Activated CD4-positive, alpha-beta memory T cell treated with anti-CD3 and anti-CD28 coated beads for 36 hours (primary cell): ENCODE data around the gene USE1. TPM values are rescaled to one million over a fixed set of nuclear protein-coding genes. Genes with fewer than 3 reads are reported as not detected.

Experiments
- CTCF ChIA-PET: fragments of 350-600 bp; sonication (Branson Sonifier 250); formaldehyde crosslinking; loops from one replicate; lab custom pipeline; 2021; ENCODE audit warnings: antibody characterized with exemption, inconsistent platforms; lab: Charles Lee
- POLR2A ChIA-PET: fragments of 350-600 bp; sonication (Branson Sonifier 250); formaldehyde crosslinking; loops from one replicate; lab custom pipeline; 2021; ENCODE audit warnings: antibody characterized with exemption; lab: Charles Lee
- DNase-seq: peaks from one replicate; pipeline ENCODE4 v3.0.0-alpha.2; 2020
- H3K27ac Mint-ChIP-seq: one replicate; pipeline ENCODE4 v1.8.0; 2021; ENCODE audit warnings: mixed read lengths
- H3K27me3 Mint-ChIP-seq: one replicate; pipeline ENCODE4 v1.8.0; 2021; ENCODE audit warnings: mixed read lengths
- H3K36me3 Mint-ChIP-seq: one replicate; pipeline ENCODE4 v1.8.0; 2021; ENCODE audit warnings: mixed read lengths
- H3K4me1 Mint-ChIP-seq: one replicate; pipeline ENCODE4 v1.8.0; 2021; ENCODE audit warnings: low read depth, mixed read lengths
- H3K4me3 Mint-ChIP-seq: one replicate; pipeline ENCODE4 v1.8.0; 2021; ENCODE audit warnings: mild to moderate bottlenecking, mixed read lengths
- H3K9me3 Mint-ChIP-seq: one replicate; pipeline ENCODE4 v1.8.0; 2021; ENCODE audit warnings: mixed read lengths
- intact Hi-C: fragments of 100-400 bp; cut with micrococcal nuclease; formaldehyde crosslinking; loops from one replicate; pipeline ENCODE4 v1.15.1; 2023
- total RNA-seq, 2 experiments: library from RNA; stranded (reverse); gene quantifications; one replicate each; pipeline ENCODE4 v1.2.3, GENCODE V29; 2021

The USE1 gene
- total RNA-seq, 2 experiments from 2014 or later, result 24.6 to 28.5 TPM

DNA sequence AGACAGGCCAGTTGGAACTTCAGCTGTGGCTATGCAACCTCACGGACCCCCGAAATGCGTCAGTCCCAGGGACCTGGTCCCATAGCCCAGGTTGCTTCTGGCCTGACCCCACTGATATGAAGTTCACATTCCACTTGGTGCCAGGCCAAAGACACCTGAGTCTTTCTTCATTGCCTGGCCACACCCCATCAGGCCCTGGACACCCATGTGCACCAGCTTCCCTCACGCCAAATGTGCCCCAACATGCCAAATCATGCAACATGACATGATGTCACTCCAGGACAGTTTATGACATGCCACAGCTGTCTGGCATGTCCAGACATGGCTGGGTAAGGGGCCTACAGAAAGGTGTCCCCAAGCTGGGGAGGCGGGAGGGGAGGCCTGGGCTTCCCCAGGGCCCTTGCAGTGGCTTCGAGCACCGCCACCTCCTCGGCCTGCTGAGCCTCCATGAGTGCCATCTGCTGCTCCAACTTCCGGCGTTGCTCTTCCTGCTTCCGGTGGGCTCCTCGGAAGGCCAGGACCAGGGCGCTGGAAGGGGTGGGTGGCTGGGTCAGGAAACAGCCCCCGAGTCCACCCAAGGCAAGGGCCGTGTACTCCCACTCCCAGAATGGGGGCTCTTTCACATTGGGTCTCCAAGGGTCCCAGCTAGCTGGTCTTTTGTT, 34.9 kb downstream of the USE1 start:
- no peaks in the 10 kb centered on the region for H3K27me3 Mint-ChIP-seq
- intact Hi-C loops, result no loop called here
- POLR2A ChIA-PET, result interaction anchor here (0.7 kb wide), 1 partner anchor 24 kb away, joined by 3 read pairs; no protein-coding TSS in a partner anchor
- H3K36me3 Mint-ChIP-seq, result no peaks in the 10 kb centered on the region
- no peaks in the 10 kb centered on the region for H3K9me3 Mint-ChIP-seq
- no peak overlapping the region for H3K4me3 Mint-ChIP-seq
- H3K4me1 Mint-ChIP-seq, result peaks cover 7% of the 10 kb centered on the region
- DNase-seq, result no peak
- CTCF ChIA-PET, result interaction anchor here (1.3 kb wide), 1 partner anchor 15 kb away, joined by 6 read pairs; no protein-coding TSS in a partner anchor
- no peak overlapping the region for H3K27ac Mint-ChIP-seq

DNA sequence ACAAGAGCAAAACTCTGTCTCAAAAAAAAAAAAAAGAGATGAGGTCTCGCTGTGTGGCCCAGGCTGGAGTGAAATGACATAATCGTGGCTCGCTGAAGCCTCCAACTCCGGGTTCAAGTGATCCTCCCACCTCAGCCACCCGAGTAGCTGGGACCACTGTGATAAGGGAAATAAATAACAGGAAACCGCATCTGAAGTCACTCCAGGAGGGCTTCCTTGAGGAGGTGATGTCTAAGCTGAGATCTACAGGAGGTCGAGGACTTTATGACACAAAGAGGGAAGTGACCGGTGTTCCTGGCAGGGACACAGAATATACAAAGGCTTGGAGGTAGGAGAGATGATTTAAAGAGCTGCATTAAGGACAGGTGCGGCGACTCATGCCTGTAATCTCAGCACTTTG, 39.5 kb downstream of the USE1 start:
- Mint-ChIP-seq H3K9me3 (no peaks in the 10 kb centered on the region), H3K4me1 (no peaks in the 10 kb centered on the region), H3K4me3 (no peak overlapping the region), H3K36me3 (no peaks in the 10 kb centered on the region), H3K27ac (no peak overlapping the region), H3K27me3 (no peaks in the 10 kb centered on the region)
- ChIA-PET CTCF (interaction anchor here (1.0 to 2.2 kb wide), 2 partner anchors 12 to 14 kb away, joined by 3 to 6 read pairs; no protein-coding TSS in a partner anchor), POLR2A (no interaction called here)
- intact Hi-C loops, result no loop called here
- DNase-seq, result no peak

DNA sequence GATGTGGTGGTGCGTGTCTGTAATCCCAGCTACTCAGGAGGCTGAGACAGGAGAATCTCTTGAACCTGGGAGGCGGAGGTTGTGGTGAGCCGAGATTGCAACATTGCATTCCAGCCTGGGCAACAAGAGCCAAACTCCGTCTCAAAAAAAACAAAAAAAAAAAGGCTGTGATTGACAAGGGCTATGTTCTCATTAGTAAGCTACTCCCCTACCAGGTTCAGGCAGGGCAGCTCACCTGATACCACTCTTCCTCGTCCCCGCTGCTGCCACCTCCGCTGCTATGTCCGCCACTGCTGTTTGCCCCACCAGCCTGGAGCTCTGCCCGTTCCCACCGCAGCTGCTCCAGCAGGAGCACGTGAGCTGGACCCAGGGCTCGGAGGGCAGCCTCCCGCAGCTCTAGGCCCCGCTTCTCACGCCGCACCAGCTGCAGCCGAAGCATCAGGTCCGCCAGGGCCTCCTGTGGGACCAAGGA, 40.0 kb downstream of the USE1 start:
- no peak overlapping the region for H3K4me3 Mint-ChIP-seq
- H3K27me3 Mint-ChIP-seq, result no peaks in the 10 kb centered on the region
- CTCF ChIA-PET, result interaction anchor here (1.0 to 2.2 kb wide), 4 partner anchors 11 to 134 kb away, joined by 3 to 6 read pairs (median 4); no protein-coding TSS in a partner anchor
- POLR2A ChIA-PET, result no interaction called here
- no peak for DNase-seq
- no peaks in the 10 kb centered on the region for H3K9me3 Mint-ChIP-seq
- no peaks in the 10 kb centered on the region for H3K36me3 Mint-ChIP-seq
- intact Hi-C loops, result no loop called here
- no peak overlapping the region for H3K27ac Mint-ChIP-seq
- no peaks in the 10 kb centered on the region for H3K4me1 Mint-ChIP-seq

DNA sequence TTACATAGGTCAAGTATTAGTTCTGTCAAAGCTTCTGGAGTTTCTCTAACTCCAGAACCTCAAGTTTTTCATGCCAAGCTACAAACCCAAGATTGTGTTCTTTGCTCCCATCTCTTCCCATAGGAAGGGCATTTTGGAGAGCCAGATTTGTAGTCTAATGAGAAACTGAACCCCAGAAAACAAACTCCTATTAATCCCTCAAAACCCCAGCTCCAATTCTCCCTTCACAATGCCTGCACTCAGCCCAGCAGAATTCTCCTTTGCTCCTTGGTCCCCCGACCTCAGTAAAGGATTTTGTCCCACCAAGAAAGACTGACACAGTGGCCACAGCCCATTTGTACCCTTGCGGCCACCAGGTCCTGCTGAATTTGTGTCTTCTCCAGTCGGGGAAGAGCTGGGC, 41.0 kb downstream of the USE1 start:
- Mint-ChIP-seq H3K4me3 (no peak overlapping the region), H3K27me3 (no peaks in the 10 kb centered on the region), H3K27ac (no peak overlapping the region), H3K9me3 (no peaks in the 10 kb centered on the region), H3K4me1 (peaks cover 5% of the 10 kb centered on the region), H3K36me3 (no peaks in the 10 kb centered on the region)
- intact Hi-C loops, result no loop called here
- CTCF ChIA-PET, result interaction anchor here (1.1 to 2.2 kb wide), 4 partner anchors 8 to 133 kb away, joined by 3 to 6 read pairs (median 4); partner anchors contain the start of gene USHBP1
- POLR2A ChIA-PET, result no interaction called here
- no peak for DNase-seq

DNA sequence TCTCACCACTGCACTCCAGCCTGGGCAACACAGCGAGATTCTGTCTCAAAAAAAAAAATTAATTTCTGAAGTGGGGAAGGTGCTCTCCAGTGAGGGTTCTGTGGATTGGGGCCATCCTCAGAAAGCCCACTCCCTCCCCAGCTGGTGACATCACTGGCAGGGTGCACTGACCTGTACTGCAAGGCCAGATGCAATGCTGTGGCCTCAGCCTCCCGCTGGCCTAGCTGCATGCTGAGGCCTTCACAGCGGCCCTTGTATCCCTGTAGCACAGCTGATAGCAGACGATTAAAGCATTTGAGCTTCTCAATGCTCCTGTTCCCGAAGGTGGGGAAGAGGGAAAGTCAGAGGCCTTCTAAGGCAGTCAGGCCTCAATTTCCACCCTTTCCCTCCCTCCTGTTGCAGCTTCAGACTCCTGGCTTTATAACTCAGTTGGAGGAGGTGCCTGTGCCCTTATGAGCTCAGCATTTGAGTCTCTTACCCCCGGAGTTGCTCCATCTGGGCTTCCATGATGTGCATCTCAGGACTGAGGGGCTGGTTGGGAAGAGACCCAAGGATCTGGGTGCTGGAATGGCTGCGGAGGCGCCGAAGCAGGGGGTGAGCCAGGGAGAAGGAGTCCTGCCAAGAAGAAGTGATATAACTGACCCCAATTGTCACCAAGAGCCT, 44.1 kb downstream of the USE1 start:
- CTCF ChIA-PET, result interaction anchor here (0.6 to 5.5 kb wide), 9 partner anchors 23 to 363 kb away, joined by 3 to 85 read pairs (median 4); partner anchors contain the start of genes ANKLE1 and MRPL34
- POLR2A ChIA-PET, result interaction anchor here (0.6 to 1.1 kb wide), 2 partner anchors 8 to 183 kb away, joined by 3 to 4 read pairs; partner anchors contain the start of genes BABAM1 and MYO9B
- Mint-ChIP-seq H3K27ac (no peak overlapping the region), H3K9me3 (no peaks in the 10 kb centered on the region), H3K27me3 (no peaks in the 10 kb centered on the region), H3K36me3 (no peaks in the 10 kb centered on the region), H3K4me1 (peaks cover 5% of the 10 kb centered on the region), H3K4me3 (no peak overlapping the region)
- no peak for DNase-seq
- intact Hi-C loops, result no loop called here

DNA sequence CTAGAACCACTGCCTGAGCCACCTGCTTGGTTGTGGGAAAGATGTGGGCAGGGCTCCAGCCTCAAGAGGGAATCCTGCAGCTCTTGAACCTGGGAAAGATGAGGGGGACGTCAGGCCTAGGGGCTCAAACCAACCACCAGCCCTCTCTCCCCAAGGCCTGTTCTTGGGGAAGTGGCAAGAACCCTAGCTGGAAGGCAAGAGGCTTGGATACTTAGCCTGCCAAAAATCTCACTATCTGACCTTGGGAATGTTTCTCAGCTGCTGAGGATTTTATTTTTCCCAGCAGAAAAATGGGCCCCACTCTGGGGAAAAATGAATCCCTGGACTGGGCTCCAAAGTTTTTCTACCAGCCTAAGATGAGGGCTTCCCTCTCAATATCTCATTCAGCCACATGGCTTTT, 44.8 kb downstream of the USE1 start:
- Mint-ChIP-seq H3K4me1 (peaks cover 8% of the 10 kb centered on the region), H3K36me3 (no peaks in the 10 kb centered on the region), H3K9me3 (no peaks in the 10 kb centered on the region), H3K27ac (no peak overlapping the region), H3K27me3 (no peaks in the 10 kb centered on the region), H3K4me3 (no peak overlapping the region)
- ChIA-PET CTCF (interaction anchor here (0.7 to 5.5 kb wide), 18 partner anchors 9 to 362 kb away, joined by 3 to 85 read pairs (median 4); partner anchors contain the start of genes ANKLE1, MRPL34 and OCEL1), POLR2A (interaction anchor here (0.6 kb wide), 1 partner anchor 17 kb away, joined by 3 read pairs; no protein-coding TSS in a partner anchor)
- no peak for DNase-seq
- intact Hi-C loops, result no loop called here

DNA sequence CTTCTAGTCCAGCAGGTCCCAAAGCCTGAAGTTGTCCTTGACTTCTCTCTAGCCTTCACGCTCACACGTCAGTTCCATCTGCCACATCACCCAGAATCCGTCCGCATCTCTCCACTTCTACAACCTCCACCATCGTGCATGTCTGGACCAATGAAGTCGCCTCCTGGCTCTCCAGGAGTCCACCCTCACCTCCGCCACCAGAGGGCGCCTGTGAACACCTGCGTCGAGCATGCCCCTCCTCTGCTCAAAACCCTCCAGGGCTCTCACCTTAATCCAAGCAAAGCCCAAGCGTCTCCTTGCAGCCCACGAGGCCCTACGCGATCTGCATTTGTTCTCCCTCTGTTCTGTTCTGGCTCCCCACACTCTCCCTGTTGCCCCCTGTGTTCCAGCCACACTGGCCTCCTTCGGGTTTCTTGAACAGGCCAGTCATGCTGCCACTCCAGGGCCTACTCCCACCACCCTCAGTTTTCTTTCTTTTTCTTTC, 45.7 kb downstream of the USE1 start:
- no peak overlapping the region for H3K27ac Mint-ChIP-seq
- peak; percentile 95 for DNase-seq
- POLR2A ChIA-PET, result interaction anchor here (0.6 kb wide), 1 partner anchor 18 kb away, joined by 3 read pairs; no protein-coding TSS in a partner anchor
- intact Hi-C loops, result loop anchor here (1.0 kb wide), 1 partner anchor 21 kb away; no protein-coding TSS in a partner anchor
- H3K27me3 Mint-ChIP-seq, result no peaks in the 10 kb centered on the region
- CTCF ChIA-PET, result interaction anchor here (0.6 to 5.5 kb wide), 19 partner anchors 10 to 595 kb away, joined by 3 to 85 read pairs (median 4); partner anchors contain the start of genes ANKLE1, MRPL34 and OCEL1
- peaks cover 9% of the 10 kb centered on the region for H3K4me1 Mint-ChIP-seq
- no peaks in the 10 kb centered on the region for H3K9me3 Mint-ChIP-seq
- H3K4me3 Mint-ChIP-seq, result no peak overlapping the region
- H3K36me3 Mint-ChIP-seq, result no peaks in the 10 kb centered on the region

DNA sequence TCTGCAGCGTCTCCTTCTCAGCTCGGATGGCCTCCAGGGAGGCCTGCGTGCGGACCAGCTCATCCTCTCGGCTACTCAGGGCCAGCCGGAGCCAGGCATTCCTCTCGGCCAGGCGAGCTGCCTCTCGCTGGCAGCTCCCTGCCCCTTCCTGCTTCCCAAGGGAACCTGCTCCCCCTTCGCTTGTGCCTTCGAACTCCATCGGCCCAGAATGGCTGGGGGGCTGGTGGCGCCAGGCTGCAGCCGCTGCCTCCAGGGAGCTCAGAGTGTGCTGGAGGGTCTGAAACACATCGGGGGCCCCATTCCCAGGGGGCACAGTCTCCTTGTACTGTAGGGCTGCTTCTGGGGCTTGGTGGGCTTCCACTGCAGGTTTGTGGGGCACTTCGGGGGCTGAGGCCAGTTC, 47.4 kb downstream of the USE1 start:
- POLR2A ChIA-PET, result no interaction called here
- Mint-ChIP-seq H3K27ac (no peak overlapping the region), H3K4me3 (no peak overlapping the region), H3K9me3 (no peaks in the 10 kb centered on the region), H3K4me1 (peaks cover 17% of the 10 kb centered on the region), H3K36me3 (peaks cover 3% of the 10 kb centered on the region), H3K27me3 (peaks cover 2% of the 10 kb centered on the region)
- CTCF ChIA-PET, result interaction anchor here (0.6 to 5.5 kb wide), 3 partner anchors 19 to 47 kb away, joined by 3 to 85 read pairs (median 12); partner anchors contain the start of gene ANKLE1
- DNase-seq, result no peak
- intact Hi-C loops, result no loop called here

DNA sequence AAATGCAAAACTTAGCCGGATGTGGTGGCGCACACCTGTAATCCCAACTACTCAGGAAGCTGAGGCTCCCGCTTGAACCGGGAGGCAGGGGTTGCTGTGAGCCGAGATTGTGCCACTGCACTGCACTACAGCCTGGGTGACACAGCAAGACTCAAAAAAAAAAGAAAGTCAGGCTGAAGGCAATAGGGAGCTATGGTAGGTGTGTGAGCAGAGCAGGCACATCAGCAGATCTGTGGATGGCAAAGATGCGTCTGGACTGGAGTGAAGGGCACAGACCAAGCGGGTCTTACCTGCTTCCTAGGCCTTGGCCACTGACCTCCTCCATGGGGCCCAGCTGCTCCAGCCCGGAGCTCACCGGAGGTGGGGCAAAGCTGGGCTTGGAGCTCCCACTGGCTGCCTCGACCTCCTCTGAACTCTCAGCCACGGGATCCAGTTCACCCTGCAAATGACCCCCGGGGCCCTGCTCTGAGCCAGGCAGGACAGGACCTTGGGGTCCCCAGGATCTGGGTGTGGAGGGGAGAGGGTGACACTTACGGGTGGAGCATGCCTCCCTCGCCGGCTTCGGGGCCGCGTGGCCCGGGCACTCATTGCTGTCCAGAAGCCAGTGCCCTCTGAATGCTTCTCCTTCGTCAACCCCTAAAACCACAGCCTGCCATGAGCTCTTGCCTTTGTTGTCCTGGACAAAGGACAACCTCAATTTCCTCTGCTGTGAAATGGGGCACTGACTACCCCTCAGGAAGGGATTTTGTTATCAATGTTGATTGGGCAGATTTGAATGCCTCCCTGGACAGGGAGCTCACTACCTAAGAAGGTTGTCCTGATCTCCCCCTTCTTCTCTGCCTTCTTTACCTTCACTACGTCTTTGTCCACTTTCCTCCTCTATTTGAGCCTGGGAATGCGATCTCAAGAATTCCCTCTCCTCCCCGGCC, 48.8 kb downstream of the USE1 start:
- peaks cover 3% of the 10 kb centered on the region for H3K36me3 Mint-ChIP-seq
- H3K27me3 Mint-ChIP-seq, result peaks cover 2% of the 10 kb centered on the region
- no peak overlapping the region for H3K4me3 Mint-ChIP-seq
- no peak for DNase-seq
- CTCF ChIA-PET, result interaction anchor here (0.6 to 2.1 kb wide), 6 partner anchors 8 to 198 kb away, joined by 3 to 12 read pairs (median 5); partner anchors contain the start of gene ANKLE1
- H3K4me1 Mint-ChIP-seq, result peaks cover 25% of the 10 kb centered on the region
- intact Hi-C loops, result no loop called here
- H3K9me3 Mint-ChIP-seq, result no peaks in the 10 kb centered on the region
- H3K27ac Mint-ChIP-seq, result peak overlapping the region; percentile 12
- POLR2A ChIA-PET, result interaction anchor here (0.6 kb wide), 1 partner anchor 16 kb away, joined by 3 read pairs; no protein-coding TSS in a partner anchor

DNA sequence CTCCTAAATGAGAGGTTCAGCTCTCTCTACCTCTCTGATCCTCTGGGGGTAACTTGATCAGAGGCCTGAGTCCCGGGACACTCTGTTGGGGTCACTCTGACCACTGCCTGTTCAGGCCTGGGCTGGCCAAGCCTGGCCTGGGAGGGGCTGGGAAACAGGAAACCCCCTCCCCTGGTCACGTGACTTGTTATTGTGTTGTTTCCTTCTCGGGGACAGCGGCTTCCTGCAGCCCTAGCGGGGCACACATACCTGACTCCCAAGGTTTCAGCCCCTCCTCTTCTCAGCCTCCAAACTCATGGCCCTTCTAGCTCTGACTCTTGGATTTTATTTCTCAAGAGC, 49.5 kb downstream of the USE1 start, which contains the start of gene USHBP1:
Gene USHBP1 (minus strand): TSS at position 105 of the 339 bp plus-strand sequence. CDS start 446 bp downstream, outside the sequence.
- H3K27me3 Mint-ChIP-seq, result peaks cover 2% of the 10 kb centered on the region
- POLR2A ChIA-PET, result interaction anchor here (0.6 to 1.1 kb wide), 2 partner anchors 15 to 17 kb away, joined by 3 read pairs; partner anchors contain the start of gene ANKLE1
- intact Hi-C loops, result no loop called here
- no peak within 1 kb of the TSS for H3K4me3 Mint-ChIP-seq
- CTCF ChIA-PET, result interaction anchor here (0.5 to 2.1 kb wide), 6 partner anchors 8 to 199 kb away, joined by 3 to 12 read pairs (median 4); partner anchors contain the start of genes ANKLE1 and MRPL34
- peak within 1 kb of the TSS; percentile 12 for H3K27ac Mint-ChIP-seq
- peaks cover 25% of the 10 kb centered on the region for H3K4me1 Mint-ChIP-seq
- DNase-seq, result no peak
- H3K36me3 Mint-ChIP-seq, result peaks cover 3% of the 10 kb centered on the region
- H3K9me3 Mint-ChIP-seq, result no peaks in the 10 kb centered on the region
